Trophoblast cell (in vitro differentiated cells and primary cell): Measurements from ENCODE around the gene IL17RB.

Experiments
- DNase-seq, 2 donors: peaks; one replicate each; pipeline ENCODE4 v3.0.0-alpha.2; 2016
- H2AFZ ChIP-seq: 2 replicates; pipeline ENCODE4 v1.6.1; 2013; ENCODE audit warnings: low read length, moderate library complexity, mild to moderate bottlenecking; ENCODE audit not compliant: insufficient read depth, poor library complexity
- H2AK5ac ChIP-seq: 2 replicates; pipeline ENCODE4 v1.6.1; 2013; ENCODE audit warnings: mild to moderate bottlenecking, low read length
- H2BK120ac ChIP-seq: 2 replicates; pipeline ENCODE4 v1.6.1; 2013; ENCODE audit warnings: low read length, mild to moderate bottlenecking, moderate library complexity; ENCODE audit not compliant: insufficient read depth, poor library complexity
- H2BK12ac ChIP-seq: 2 replicates; pipeline ENCODE4 v1.6.1; 2013; ENCODE audit warnings: mild to moderate bottlenecking, low read length, moderate library complexity
- H2BK5ac ChIP-seq: 2 replicates; pipeline ENCODE4 v1.6.1; 2013; ENCODE audit warnings: low read length, low read depth, moderate library complexity, mild to moderate bottlenecking; ENCODE audit not compliant: poor library complexity
- H3K14ac ChIP-seq: 2 replicates; pipeline ENCODE4 v1.6.1; 2013; ENCODE audit warnings: mild to moderate bottlenecking, low read length
- H3K18ac ChIP-seq: 2 replicates; pipeline ENCODE4 v1.6.1; 2013; ENCODE audit warnings: mild to moderate bottlenecking, low read length
- H3K23ac ChIP-seq: 2 replicates; pipeline ENCODE4 v1.6.1; 2013; ENCODE audit warnings: low read length
- H3K27ac ChIP-seq: 2 replicates; pipeline ENCODE4 v1.5.1; 2013; ENCODE audit warnings: low read depth, mild to moderate bottlenecking, inconsistent platforms, low read length, moderate library complexity
- H3K27me3 ChIP-seq: 2 replicates; pipeline ENCODE4 v1.6.1; 2013; ENCODE audit warnings: inconsistent platforms, mild to moderate bottlenecking, low read length, moderate library complexity; ENCODE audit not compliant: insufficient read depth
- H3K36me3 ChIP-seq, 2 experiments: 1 replicate in 1 of 2; 2 replicates in 1 of 2; pipeline ENCODE4 v1.6.1; 2013; ENCODE audit warnings: low read length in 2 of 2, mild to moderate bottlenecking in 2 of 2, moderate library complexity in 1 of 2; ENCODE audit not compliant: insufficient read depth in 2 of 2, control insufficient read depth in 1 of 2
- H3K4ac ChIP-seq: 2 replicates; pipeline ENCODE4 v1.6.1; 2013; ENCODE audit warnings: low read depth, mild to moderate bottlenecking, low read length, moderate library complexity
- H3K4me1 ChIP-seq, 2 experiments: 1 replicate in 1 of 2; 2 replicates in 1 of 2; pipeline ENCODE4 v1.6.1; 2013; ENCODE audit warnings: low read length in 2 of 2, mild to moderate bottlenecking in 2 of 2, moderate library complexity in 1 of 2; ENCODE audit not compliant: insufficient read depth in 2 of 2, control insufficient read depth in 1 of 2
- H3K4me2 ChIP-seq: 2 replicates; pipeline ENCODE4 v1.6.1; 2013; ENCODE audit warnings: inconsistent platforms, mild to moderate bottlenecking, low read length, moderate library complexity
- H3K4me3 ChIP-seq: 2 replicates; pipeline ENCODE4 v1.5.1; 2013; ENCODE audit warnings: mild to moderate bottlenecking, low read depth, low read length, inconsistent platforms
- H3K79me1 ChIP-seq: one replicate; pipeline ENCODE4 v1.6.1; 2013; ENCODE audit warnings: low read length
- H3K79me2 ChIP-seq: 2 replicates; pipeline ENCODE4 v1.6.1; 2013; ENCODE audit warnings: low read length, mild to moderate bottlenecking; ENCODE audit not compliant: control insufficient read depth, insufficient read depth, poor library complexity
- H3K9ac ChIP-seq: 2 replicates; pipeline ENCODE4 v1.6.1; 2013; ENCODE audit warnings: mild to moderate bottlenecking, low read length
- H3K9me3 ChIP-seq: 2 replicates; pipeline ENCODE4 v1.6.1; 2013; ENCODE audit warnings: low read depth, mild to moderate bottlenecking, control low read depth, inconsistent platforms, low read length; ENCODE audit not compliant: insufficient read depth
- H4K12ac ChIP-seq: 2 replicates; pipeline ENCODE4 v1.6.1; 2013; ENCODE audit warnings: low read depth, mild to moderate bottlenecking, low read length, moderate library complexity
- H4K8ac ChIP-seq: 2 replicates; pipeline ENCODE4 v1.6.1; 2013; ENCODE audit warnings: low read depth, mild to moderate bottlenecking, low read length, moderate library complexity
- H4K91ac ChIP-seq: one replicate; pipeline ENCODE4 v1.6.1; 2013; ENCODE audit warnings: low read depth, mild to moderate bottlenecking, low read length, moderate library complexity
- WGBS: extraction: QIAGEN DNeasy Blood & Tissue Kit; methylation state at CpG from one replicate; pipeline ENCODE4 v1.1.7; 2013; ENCODE audit warnings: missing lambda C conversion rate; ENCODE audit not compliant: insufficient read length, insufficient coverage; ENCODE audit errors: extremely low coverage; 5-methylcytosine and 5-hydroxymethylcytosine counted together

The IL17RB gene

GRCh38 chr3:53844262-53845102, 1.9 kb upstream of the IL17RB start:
- H4K91ac ChIP-seq: no peak overlapping the region
- peaks cover 3% of the 10 kb centered on the region for H3K9me3 ChIP-seq
- no peak overlapping the region for H4K8ac ChIP-seq
- H2AFZ ChIP-seq: no peak overlapping the region
- H3K79me1 ChIP-seq: peaks cover 2% of the 10 kb centered on the region
- H3K4ac ChIP-seq: no peak overlapping the region
- no peak overlapping the region for H3K14ac ChIP-seq
- H3K18ac ChIP-seq: no peak overlapping the region
- H3K27me3 ChIP-seq: peaks cover 4% of the 10 kb centered on the region
- no peak overlapping the region for H3K9ac ChIP-seq
- H2BK5ac ChIP-seq: no peak overlapping the region
- H4K12ac ChIP-seq: no peak overlapping the region
- no peak overlapping the region for H2BK120ac ChIP-seq
- no peaks in the 10 kb centered on the region for H3K36me3 ChIP-seq
- peaks cover 5 to 6% of the 10 kb centered on the region in 2 experiments for H3K4me1 ChIP-seq
- WGBS: no CpG with 5 or more reads among the region's 9 CpGs
- H3K4me2 ChIP-seq: no peak overlapping the region
- no peak overlapping the region for H3K23ac ChIP-seq
- H3K27ac ChIP-seq: no peak overlapping the region
- no peak for DNase-seq
- H2AK5ac ChIP-seq: no peak overlapping the region
- no peak overlapping the region for H2BK12ac ChIP-seq
- H3K79me2 ChIP-seq: no peaks in the 10 kb centered on the region
- H3K4me3 ChIP-seq: no peak overlapping the region

GRCh38 chr3:53845103-53845880, 1.1 kb upstream of the IL17RB start:
- no peak overlapping the region for H3K27ac ChIP-seq
- peak overlapping the region; percentile 21 for H2BK12ac ChIP-seq
- H3K4ac ChIP-seq: no peak overlapping the region
- peaks cover 3% of the 10 kb centered on the region for H3K9me3 ChIP-seq
- H2AK5ac ChIP-seq: no peak overlapping the region
- H3K79me2 ChIP-seq: no peaks in the 10 kb centered on the region
- no peak overlapping the region for H3K18ac ChIP-seq
- peak overlapping the region; percentile 49 for H4K8ac ChIP-seq
- H2BK120ac ChIP-seq: peak overlapping the region; percentile 1
- peak overlapping the region; percentile 51 for H2AFZ ChIP-seq
- peak overlapping the region; percentile 89 for H3K4me2 ChIP-seq
- H2BK5ac ChIP-seq: no peak overlapping the region
- no peak overlapping the region for H3K14ac ChIP-seq
- H3K27me3 ChIP-seq: peaks cover 4% of the 10 kb centered on the region
- WGBS: no CpG with 5 or more reads among the region's 25 CpGs
- peak overlapping the region; percentile 70 for H3K4me3 ChIP-seq
- H3K79me1 ChIP-seq: peaks cover 2% of the 10 kb centered on the region
- no peak overlapping the region for H3K23ac ChIP-seq
- H3K36me3 ChIP-seq: no peaks in the 10 kb centered on the region
- peak; percentile 18 to 56 for DNase-seq
- H4K12ac ChIP-seq: no peak overlapping the region
- no peak overlapping the region for H3K9ac ChIP-seq
- peaks cover 5 to 6% of the 10 kb centered on the region in 2 experiments for H3K4me1 ChIP-seq
- H4K91ac ChIP-seq: no peak overlapping the region

GRCh38 chr3:53845881-53846133, 561 bp upstream of the IL17RB start:
- peaks cover 2% of the 10 kb centered on the region for H3K79me1 ChIP-seq
- H3K23ac ChIP-seq: no peak overlapping the region
- H3K9ac ChIP-seq: no peak overlapping the region
- no peak overlapping the region for H3K18ac ChIP-seq
- WGBS: no CpG with 5 or more reads among the region's 34 CpGs
- peaks cover 3% of the 10 kb centered on the region for H3K9me3 ChIP-seq
- no peak overlapping the region for H3K4ac ChIP-seq
- H3K14ac ChIP-seq: peak overlapping the region; percentile 40
- no peak overlapping the region for H2BK5ac ChIP-seq
- H2AK5ac ChIP-seq: no peak overlapping the region
- H3K27me3 ChIP-seq: peaks cover 4% of the 10 kb centered on the region
- DNase-seq: no peak
- no peak overlapping the region for H3K27ac ChIP-seq
- H2AFZ ChIP-seq: peak overlapping the region; percentile 51
- H4K12ac ChIP-seq: no peak overlapping the region
- peak overlapping the region; percentile 89 for H3K4me2 ChIP-seq
- peak overlapping the region; percentile 41 for H4K91ac ChIP-seq
- peak overlapping the region; percentile 70 for H3K4me3 ChIP-seq
- no peak overlapping the region for H2BK12ac ChIP-seq
- peaks cover 5 to 6% of the 10 kb centered on the region in 2 experiments for H3K4me1 ChIP-seq
- H4K8ac ChIP-seq: peak overlapping the region; percentile 32
- peak overlapping the region; percentile 1 for H2BK120ac ChIP-seq
- H3K79me2 ChIP-seq: no peaks in the 10 kb centered on the region
- H3K36me3 ChIP-seq: no peaks in the 10 kb centered on the region

GRCh38 chr3:53846851-53847155, 435 bp downstream of the IL17RB start:
- Histone ChIP-seq H2AK5ac (no peak overlapping the region), H2BK120ac (no peak overlapping the region), H3K27me3 (peaks cover 4% of the 10 kb centered on the region), H3K14ac (no peak overlapping the region), H2AFZ (no peak overlapping the region), H3K23ac (no peak overlapping the region), H3K79me1 (peaks cover 2% of the 10 kb centered on the region), H3K9ac (no peak overlapping the region), H3K27ac (no peak overlapping the region), H3K79me2 (no peaks in the 10 kb centered on the region), H3K4me3 (peak overlapping the region; percentile 70), H3K18ac (no peak overlapping the region), H4K8ac (no peak overlapping the region), H2BK5ac (no peak overlapping the region), H3K9me3 (peaks cover 3% of the 10 kb centered on the region), H3K4me1 (peaks cover 5 to 6% of the 10 kb centered on the region in 2 experiments), H3K4me2 (peak overlapping the region; percentile 89), H4K91ac (no peak overlapping the region), H3K36me3 (no peaks in the 10 kb centered on the region), H4K12ac (no peak overlapping the region), H3K4ac (no peak overlapping the region), H2BK12ac (no peak overlapping the region)
- no peak for DNase-seq
- no CpG with 5 or more reads among the region's 10 CpGs for WGBS
